ENCODE results near the gene SEC22A.

GRCh38 chr3:123296261-123296660, 94.5 kb downstream of the SEC22A start:
- no peak for TF ChIP-seq RFX5 (IDR thresholded peaks at IDR 0.05; ENCODE audit: borderline replicate concordance, low read depth, low read length)
- no peak for TF ChIP-seq CTCF (IDR thresholded peaks at IDR 0.05; ENCODE audit: control extremely low read depth in 1 of 3, insufficient read depth in 1 of 3, low read depth in 1 of 3, low read length in 3 of 3)
- no peak for TF ChIP-seq POLR2A (IDR thresholded peaks at IDR 0.05; ENCODE audit: control extremely low read depth in 1 of 2, low read depth in 2 of 2, low read length in 2 of 2)
- no peak for TF ChIP-seq EP300 (IDR thresholded peaks at IDR 0.05; ENCODE audit: borderline replicate concordance in 1 of 2, low read depth in 2 of 2, low read length in 2 of 2)
- no peak for TF ChIP-seq TEAD4 (IDR thresholded peaks at IDR 0.05; ENCODE audit: low read depth, low read length)
- TF ChIP-seq CREB1 (IDR thresholded peaks at IDR 0.05): no peak
- no peak for TF ChIP-seq MAX (IDR thresholded peaks at IDR 0.05)
- no peak for TF ChIP-seq ATF3 (IDR thresholded peaks at IDR 0.05; ENCODE audit: insufficient read depth, low read depth, low read length)
- no peak for TF ChIP-seq RBBP5 (IDR thresholded peaks at IDR 0.05; ENCODE audit: borderline replicate concordance, low read depth, low read length)
- TF ChIP-seq CHD7 (IDR thresholded peaks at IDR 0.05; ENCODE audit: insufficient replicate concordance, low read length): no peak
- no peak for TF ChIP-seq EZH2 (IDR thresholded peaks at IDR 0.05; ENCODE audit: low read depth, low read length, severe bottlenecking)
